ENCODE data around the gene GMCL2. TPM values are rescaled to one million over a fixed set of nuclear protein-coding genes. Genes with fewer than 3 reads are reported as not detected.

The GMCL2 gene
- total and polyA plus RNA-seq, 2 experiments from 2014 or later, result 0.07 TPM; not detected in 1

- Histone ChIP-seq H3K4me2 (no peak overlapping the region), H3K27ac (ENCODE audit: low read depth) (no peak overlapping the region)
- H3K4me3 Mint-ChIP-seq, result 0 out of 3 replicates have a peak overlapping the region, but pooled peaks have one; percentile 23
These were observed 36.1 kb upstream of the GMCL2 start for GRCh38 chr5:178223196-178223773.

More at GRCh38 chr5:178223196-178223773, 36.1 kb upstream of the GMCL2 start:
- Histone ChIP-seq H3K36me3 (ENCODE audit: insufficient read depth) (peaks cover 4% of the 10 kb centered on the region), H3F3A (replicated peaks; ENCODE audit: low read depth) (no peaks in the 10 kb centered on the region), H3K79me2 (replicated peaks; ENCODE audit: insufficient read depth) (no peaks in the 10 kb centered on the region), H3K4me1 (ENCODE audit: insufficient read depth) (peaks cover 15% of the 10 kb centered on the region; the same call in 1 of the 2 replicates), H3K27me3 (ENCODE audit: insufficient read depth) (no peaks in the 10 kb centered on the region), H4K20me1 (replicated peaks; ENCODE audit: insufficient read depth) (peaks cover 12% of the 10 kb centered on the region; the same call in 1 of the 2 replicates), H2AFZ (no peak overlapping the region), H3K4me3 (no peak overlapping the region), H3K9me2 (ENCODE audit: insufficient read depth) (no peaks in the 10 kb centered on the region)
- DNase-seq (ENCODE audit: low spot score), result no peak
- Mint-ChIP-seq H3K4me1 (peaks cover 18% of the 10 kb centered on the region), H3K9me3 (no peaks in the 10 kb centered on the region; the same call in 2 of the 3 replicates), H3K27me3 (ENCODE audit: insufficient read depth, low read depth, poor library complexity) (peaks cover 4% of the 10 kb centered on the region), H3K27ac (peak overlapping the region; percentile 74), H3K36me3 (ENCODE audit: low read depth) (peaks cover 58% of the 10 kb centered on the region)
- TF ChIP-seq, protein P1, sequence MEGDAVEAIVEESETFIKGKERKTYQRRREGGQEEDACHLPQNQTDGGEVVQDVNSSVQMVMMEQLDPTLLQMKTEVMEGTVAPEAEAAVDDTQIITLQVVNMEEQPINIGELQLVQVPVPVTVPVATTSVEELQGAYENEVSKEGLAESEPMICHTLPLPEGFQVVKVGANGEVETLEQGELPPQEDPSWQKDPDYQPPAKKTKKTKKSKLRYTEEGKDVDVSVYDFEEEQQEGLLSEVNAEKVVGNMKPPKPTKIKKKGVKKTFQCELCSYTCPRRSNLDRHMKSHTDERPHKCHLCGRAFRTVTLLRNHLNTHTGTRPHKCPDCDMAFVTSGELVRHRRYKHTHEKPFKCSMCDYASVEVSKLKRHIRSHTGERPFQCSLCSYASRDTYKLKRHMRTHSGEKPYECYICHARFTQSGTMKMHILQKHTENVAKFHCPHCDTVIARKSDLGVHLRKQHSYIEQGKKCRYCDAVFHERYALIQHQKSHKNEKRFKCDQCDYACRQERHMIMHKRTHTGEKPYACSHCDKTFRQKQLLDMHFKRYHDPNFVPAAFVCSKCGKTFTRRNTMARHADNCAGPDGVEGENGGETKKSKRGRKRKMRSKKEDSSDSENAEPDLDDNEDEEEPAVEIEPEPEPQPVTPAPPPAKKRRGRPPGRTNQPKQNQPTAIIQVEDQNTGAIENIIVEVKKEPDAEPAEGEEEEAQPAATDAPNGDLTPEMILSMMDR (conservative IDR thresholded peaks at IDR 0.05; ENCODE audit: low read depth in 2 of 2), result peak in 1 of 2 experiments; percentile 19; a peak in 2 of 4 replicates
- no peak for TF ChIP-seq ZNF331 (CRISPR knock-in tag; IDR thresholded peaks at IDR 0.05; ENCODE audit: low read depth)
- peak; percentile 25; the same call in 1 of the 2 replicates for TF ChIP-seq ZNF462 (CRISPR knock-in tag; IDR thresholded peaks at IDR 0.05)
- peak; percentile 19 for ATAC-seq

All from GM23338 (cell line).